ENCODE data around the gene JAM3. TPM values are rescaled to one million over a fixed set of nuclear protein-coding genes. Genes with fewer than 3 reads are reported as not detected.

Gene JAM3
- total RNA-seq, 1 experiment from 2014 or later = 36.5 TPM

DNA sequence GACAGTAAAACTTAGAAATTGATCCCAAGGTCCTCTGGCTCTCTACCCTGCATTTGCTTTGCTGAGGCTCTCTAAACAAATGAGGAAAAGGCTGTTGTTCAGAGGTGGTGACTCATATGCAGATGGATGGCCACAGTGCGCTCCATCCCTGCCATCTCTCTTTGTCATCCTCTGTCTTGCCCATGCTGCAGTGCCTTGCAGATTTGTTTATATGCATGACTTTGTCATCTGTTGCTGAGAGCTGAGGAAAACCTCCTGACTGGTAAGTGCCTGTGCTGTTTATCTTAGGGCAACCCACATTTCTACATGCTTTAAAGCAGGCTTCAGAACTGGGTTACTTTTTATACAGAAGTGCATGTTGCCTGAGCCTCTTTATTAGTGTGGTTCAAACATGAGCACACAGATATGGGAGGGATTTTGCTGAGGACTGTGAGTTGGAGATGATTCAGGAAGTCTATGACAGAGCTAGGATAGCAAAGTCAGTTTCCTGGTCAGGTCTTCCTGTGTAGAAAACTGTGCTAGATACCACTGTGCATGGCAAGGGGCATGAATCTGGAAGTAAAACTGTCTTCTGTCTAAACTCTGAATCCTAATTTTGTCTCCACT, 57.4 kb downstream of the JAM3 start:
- H4K5ac ChIP-seq (ENCODE audit: insufficient read length, low read depth, low read length) = no peak overlapping the region
- no peak overlapping the region for H2AFZ ChIP-seq (ENCODE audit: low read length)
- Mint-ChIP-seq H3K9me3 (peaks cover 5 to 8% of the 10 kb centered on the region in 2 experiments), H3K27me3 (ENCODE audit: low read depth) (peaks cover 30% of the 10 kb centered on the region), H3K36me3 (ENCODE audit: insufficient read depth in 1 of 3, low read depth in 3 of 3) (peaks cover 2 to 20% (median 14%) of the 10 kb centered on the region in 3 experiments), H3K4me1 (peaks cover 32 to 39% of the 10 kb centered on the region in 2 experiments), H3K27ac (no peak overlapping the region), H3K4me3 (no peak overlapping the region; a peak in 1 of 5 replicates)
- H3K23ac ChIP-seq (ENCODE audit: insufficient read length, low read depth, low read length) = no peak overlapping the region
- no peak overlapping the region for H3K14ac ChIP-seq (ENCODE audit: insufficient read depth, low read length)
- no peak overlapping the region for H3K4ac ChIP-seq (ENCODE audit: low read depth, low read length)
- no peak overlapping the region for H2BK5ac ChIP-seq (ENCODE audit: insufficient read length, low read length)
- no peak overlapping the region for H3T11ph ChIP-seq (ENCODE audit: low read length)
- peaks cover 4% of the 10 kb centered on the region; the same call in 1 of the 2 replicates for H3K27me3 ChIP-seq (ENCODE audit: insufficient read depth, low read length)
- H2BK20ac ChIP-seq (ENCODE audit: low read depth, low read length, poor library complexity, severe bottlenecking) = no peak overlapping the region
- H3K4me2 ChIP-seq (ENCODE audit: insufficient read depth, insufficient read length, low read length) = no peak overlapping the region
- no peak overlapping the region for H2BK12ac ChIP-seq (ENCODE audit: insufficient read length, low read depth, low read length)
- no peak overlapping the region for H2AK5ac ChIP-seq (ENCODE audit: insufficient read length, low read length)
- no peak overlapping the region for H4K91ac ChIP-seq (ENCODE audit: insufficient read length, low read depth, low read length)
- no peak overlapping the region for H2BK15ac ChIP-seq (ENCODE audit: low read depth, low read length)
- WGBS (ENCODE audit: extremely low coverage, insufficient read length, low lambda C conversion rate) = no CpG with 5 or more reads among the region's 1 CpG
- peaks cover 3% of the 10 kb centered on the region for H3K23me2 ChIP-seq (ENCODE audit: insufficient read length, low read depth, low read length, poor library complexity, severe bottlenecking)
- H4K20me1 ChIP-seq (ENCODE audit: control insufficient read depth, insufficient read depth, insufficient read length) = no peaks in the 10 kb centered on the region
- peaks cover 10% of the 10 kb centered on the region; the same call in 1 of the 2 replicates for H3K4me1 ChIP-seq (ENCODE audit: insufficient read depth, low read length)
- H2BK120ac ChIP-seq (ENCODE audit: low read depth, low read length, poor library complexity, severe bottlenecking) = no peak overlapping the region
- no peak overlapping the region for H3K18ac ChIP-seq (ENCODE audit: insufficient read length, low read depth, low read length)
- no peak overlapping the region for H3K56ac ChIP-seq (ENCODE audit: insufficient read length, low read depth, low read length)
- no peaks in the 10 kb centered on the region for H3K79me1 ChIP-seq (ENCODE audit: insufficient read depth, low read depth, low read length, poor library complexity, severe bottlenecking)
- H3K27ac ChIP-seq (ENCODE audit: insufficient read length, low read depth, low read length) = no peak overlapping the region
- no peak overlapping the region for H4K8ac ChIP-seq (replicated peaks; ENCODE audit: insufficient read length, low read depth, low read length)
- no peaks in the 10 kb centered on the region for H3K9me3 ChIP-seq (ENCODE audit: control insufficient read depth, low read depth, low read length)
- H3K9ac ChIP-seq (ENCODE audit: extremely low read depth, insufficient read length, low read length) = no peak overlapping the region
- TF ChIP-seq, protein P1, sequence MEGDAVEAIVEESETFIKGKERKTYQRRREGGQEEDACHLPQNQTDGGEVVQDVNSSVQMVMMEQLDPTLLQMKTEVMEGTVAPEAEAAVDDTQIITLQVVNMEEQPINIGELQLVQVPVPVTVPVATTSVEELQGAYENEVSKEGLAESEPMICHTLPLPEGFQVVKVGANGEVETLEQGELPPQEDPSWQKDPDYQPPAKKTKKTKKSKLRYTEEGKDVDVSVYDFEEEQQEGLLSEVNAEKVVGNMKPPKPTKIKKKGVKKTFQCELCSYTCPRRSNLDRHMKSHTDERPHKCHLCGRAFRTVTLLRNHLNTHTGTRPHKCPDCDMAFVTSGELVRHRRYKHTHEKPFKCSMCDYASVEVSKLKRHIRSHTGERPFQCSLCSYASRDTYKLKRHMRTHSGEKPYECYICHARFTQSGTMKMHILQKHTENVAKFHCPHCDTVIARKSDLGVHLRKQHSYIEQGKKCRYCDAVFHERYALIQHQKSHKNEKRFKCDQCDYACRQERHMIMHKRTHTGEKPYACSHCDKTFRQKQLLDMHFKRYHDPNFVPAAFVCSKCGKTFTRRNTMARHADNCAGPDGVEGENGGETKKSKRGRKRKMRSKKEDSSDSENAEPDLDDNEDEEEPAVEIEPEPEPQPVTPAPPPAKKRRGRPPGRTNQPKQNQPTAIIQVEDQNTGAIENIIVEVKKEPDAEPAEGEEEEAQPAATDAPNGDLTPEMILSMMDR (conservative IDR thresholded peaks at IDR 0.05) = no peak
- DNase-seq = peak; percentile 61
- no peaks in the 10 kb centered on the region for H3K79me2 ChIP-seq (ENCODE audit: insufficient read depth, low read length)

Data from H9 (cell line).